Subcutaneous abdominal adipose tissue (tissue), 5 donors: Measurements from ENCODE around the gene SMG9.
"Not testable (repeated sequence)": the region's sequence is repeated elsewhere in the genome, so short reads cannot be mapped to it uniquely, and the experiment has no call there.

Experiments used
- H3K27ac ChIP-seq: one replicate; pipeline ENCODE4 v1.7.0; 2013; ENCODE audit warnings: low read depth, mild to moderate bottlenecking, inconsistent platforms, low read length, moderate library complexity
- H3K27me3 ChIP-seq, 5 donors: one replicate each; pipeline ENCODE4 v1.7.0; 2013; ENCODE audit warnings: low read length in 5 of 5, inconsistent platforms in 1 of 5; ENCODE audit not compliant: control insufficient read depth in 5 of 5, insufficient read depth in 4 of 5
- H3K36me3 ChIP-seq, 5 donors: one replicate each; pipeline ENCODE4 v1.7.0; 2013; ENCODE audit warnings: low read length in 5 of 5; ENCODE audit not compliant: control insufficient read depth in 5 of 5, insufficient read depth in 5 of 5
- H3K4me1 ChIP-seq, 5 donors: one replicate each; pipeline ENCODE4 v1.7.0; 2013; ENCODE audit warnings: low read length in 5 of 5, mild to moderate bottlenecking in 3 of 5, moderate library complexity in 1 of 5; ENCODE audit not compliant: control insufficient read depth in 5 of 5, insufficient read depth in 5 of 5
- H3K4me3 ChIP-seq, 5 donors: one replicate each; pipeline ENCODE4 v1.7.0; 2013; ENCODE audit warnings: low read length in 5 of 5, low read depth in 1 of 5
- H3K9ac ChIP-seq, 5 donors: one replicate each; pipeline ENCODE4 v1.7.0; 2013; ENCODE audit warnings: low read length in 5 of 5, mild to moderate bottlenecking in 4 of 5, moderate library complexity in 3 of 5
- H3K9me3 ChIP-seq, 5 donors: one replicate each; pipeline ENCODE4 v1.7.0; 2013; ENCODE audit warnings: low read length in 5 of 5; ENCODE audit not compliant: control insufficient read depth in 5 of 5
- donor health status: healthy.
- donor health status: healthy.
- donor health status: healthy.
- donor health status: healthy.
- donor health status: healthy.

Gene SMG9

GRCh38 chr19:43769256-43769655 is 14.5 kb upstream of the SMG9 start:
- peaks cover 4 to 30% (median 14%) of the 10 kb centered on the region in 5 donors for H3K4me1 ChIP-seq
- H3K4me3 ChIP-seq, result no peak overlapping the region
- no peak overlapping the region for H3K27ac ChIP-seq
- H3K9ac ChIP-seq, result no peak overlapping the region
- H3K27me3 ChIP-seq, result peaks cover 0 to 6% (median 4%) of the 10 kb centered on the region in 5 donors
- H3K9me3 ChIP-seq, result no peaks in the 10 kb centered on the region
- no peaks in the 10 kb centered on the region for H3K36me3 ChIP-seq

DNA sequence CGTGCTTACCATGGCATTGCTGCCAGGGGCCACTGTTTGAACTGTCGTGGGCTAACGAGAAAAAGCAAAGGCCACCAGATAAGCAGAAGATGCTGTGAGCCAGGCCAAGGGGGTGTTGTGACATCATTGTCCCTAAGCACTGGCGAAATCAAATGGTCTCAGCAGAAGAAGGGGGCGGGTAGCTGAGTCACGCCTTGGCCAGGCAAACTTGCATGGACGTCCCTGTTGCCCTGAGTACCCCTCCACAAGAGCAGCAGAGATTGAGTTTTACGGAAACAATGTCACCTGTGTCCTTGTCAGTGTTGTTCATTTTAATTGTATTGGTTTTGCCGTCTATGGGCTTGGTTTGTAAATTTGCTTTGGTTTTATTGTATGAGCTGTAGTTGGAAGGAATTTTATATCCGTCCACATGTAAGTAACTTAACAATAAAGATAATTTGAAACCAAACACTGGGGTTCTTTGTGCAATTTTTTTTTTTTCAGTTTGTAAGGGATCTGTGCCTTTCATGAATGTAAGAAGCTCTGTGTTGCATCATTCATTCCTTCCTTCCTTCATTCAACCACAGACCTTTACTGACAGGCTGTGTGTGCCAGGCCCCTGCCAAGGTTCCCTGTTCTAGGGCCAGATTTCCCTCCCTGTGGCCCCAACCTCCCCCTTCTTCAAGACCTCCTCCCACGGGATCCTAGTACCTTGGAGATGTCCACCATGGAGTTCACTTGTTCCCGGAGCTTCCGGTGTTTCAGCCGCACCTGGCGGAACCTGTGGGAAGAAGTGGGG is 13.7 kb upstream of the SMG9 start:
- Histone ChIP-seq H3K9me3 (no peaks in the 10 kb centered on the region), H3K27me3 (peaks cover 0 to 6% (median 0%) of the 10 kb centered on the region in 5 donors), H3K9ac (no peak overlapping the region), H3K4me3 (no peak overlapping the region), H3K4me1 (peaks cover 4 to 31% (median 10%) of the 10 kb centered on the region in 5 donors), H3K36me3 (no peaks in the 10 kb centered on the region), H3K27ac (no peak overlapping the region)

DNA sequence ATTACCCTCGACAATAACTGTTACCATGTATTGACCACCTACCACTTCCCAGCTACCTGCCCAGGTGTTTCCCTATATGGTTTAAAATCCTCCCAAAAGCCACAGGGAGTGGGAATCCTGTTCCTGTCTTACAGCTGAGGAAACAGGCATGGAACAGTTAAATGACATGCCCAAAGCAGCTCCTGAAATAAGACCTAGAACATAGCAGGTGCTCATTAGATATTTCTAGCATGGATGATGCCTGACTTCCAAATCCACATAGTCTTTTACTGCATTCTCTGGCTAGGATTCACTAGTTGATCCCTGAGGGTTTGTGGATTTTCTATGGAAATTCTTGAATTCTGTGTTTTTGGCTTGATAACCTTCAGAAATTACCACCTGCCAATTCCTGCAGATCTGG is 13.1 kb upstream of the SMG9 start:
- Histone ChIP-seq H3K36me3 (no peaks in the 10 kb centered on the region), H3K27me3 (peaks cover 0 to 4% (median 0%) of the 10 kb centered on the region in 5 donors), H3K4me1 (peaks cover 4 to 32% (median 10%) of the 10 kb centered on the region in 5 donors), H3K9me3 (no peaks in the 10 kb centered on the region), H3K4me3 (no peak overlapping the region), H3K9ac (no peak overlapping the region), H3K27ac (no peak overlapping the region)

GRCh38 chr19:43767316-43767715 is 12.6 kb upstream of the SMG9 start:
- Histone ChIP-seq H3K4me1 (peaks cover 4 to 32% (median 10%) of the 10 kb centered on the region in 5 donors), H3K27ac (no peak overlapping the region), H3K9me3 (no peaks in the 10 kb centered on the region), H3K27me3 (peaks cover 0 to 4% (median 0%) of the 10 kb centered on the region in 5 donors), H3K4me3 (no peak overlapping the region), H3K36me3 (no peaks in the 10 kb centered on the region), H3K9ac (no peak overlapping the region)

- Histone ChIP-seq H3K9ac (no peak overlapping the region), H3K4me1 (peaks cover 4 to 32% (median 10%) of the 10 kb centered on the region in 5 donors), H3K4me3 (no peak overlapping the region), H3K27ac (no peak overlapping the region), H3K9me3 (no peaks in the 10 kb centered on the region), H3K36me3 (no peaks in the 10 kb centered on the region), H3K27me3 (peaks cover 0 to 4% (median 0%) of the 10 kb centered on the region in 5 donors)
Observed at GRCh38 chr19:43766755-43767043, 11.9 kb upstream of the SMG9 start.

DNA sequence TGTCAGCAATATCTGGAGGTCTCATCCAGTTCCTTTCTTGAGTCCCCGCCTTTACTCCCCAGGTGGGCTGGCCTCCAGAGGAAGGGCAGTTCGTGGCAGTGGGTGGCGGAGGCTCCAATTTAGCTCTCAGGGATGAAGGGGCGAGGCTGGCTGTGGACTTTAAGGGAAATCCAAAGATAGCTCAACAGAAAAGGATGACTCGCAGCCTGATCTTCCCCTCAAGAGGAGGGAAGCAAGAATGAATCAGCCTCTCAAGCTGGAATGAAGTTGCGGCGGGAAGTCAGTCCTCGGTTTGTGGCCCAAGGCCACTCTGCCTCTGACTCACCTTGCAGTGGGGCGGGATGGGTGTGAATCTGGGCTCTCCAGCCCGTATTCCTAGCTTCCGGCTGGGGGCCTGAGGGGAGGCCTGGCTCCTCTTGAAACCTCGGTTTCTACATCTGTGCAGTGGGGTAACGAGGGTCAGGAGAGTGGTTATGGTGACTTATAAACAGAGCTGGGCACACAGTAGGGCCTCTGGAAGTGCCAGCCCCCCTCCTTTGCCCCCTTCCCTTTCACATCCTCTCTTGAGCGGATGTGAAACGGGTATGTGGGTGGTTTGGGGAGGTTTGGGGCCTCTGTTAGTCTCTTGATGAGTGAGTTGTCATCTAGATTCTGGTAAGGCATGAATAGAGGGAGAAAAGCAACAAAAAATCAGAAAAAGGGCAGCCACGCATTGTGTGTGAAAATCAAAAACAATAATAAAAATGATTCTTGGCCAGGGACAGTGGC is 10.5 kb upstream of the SMG9 start:
- H3K4me1 ChIP-seq, result peaks cover 4 to 32% (median 10%) of the 10 kb centered on the region in 5 donors
- H3K36me3 ChIP-seq, result no peaks in the 10 kb centered on the region
- no peak overlapping the region for H3K4me3 ChIP-seq
- H3K9ac ChIP-seq, result peak overlapping the region in 1 of 5 donors; percentile 21
- H3K27ac ChIP-seq, result peak overlapping the region; percentile 65
- no peaks in the 10 kb centered on the region for H3K9me3 ChIP-seq
- peaks cover 0 to 4% (median 0%) of the 10 kb centered on the region in 5 donors for H3K27me3 ChIP-seq

DNA sequence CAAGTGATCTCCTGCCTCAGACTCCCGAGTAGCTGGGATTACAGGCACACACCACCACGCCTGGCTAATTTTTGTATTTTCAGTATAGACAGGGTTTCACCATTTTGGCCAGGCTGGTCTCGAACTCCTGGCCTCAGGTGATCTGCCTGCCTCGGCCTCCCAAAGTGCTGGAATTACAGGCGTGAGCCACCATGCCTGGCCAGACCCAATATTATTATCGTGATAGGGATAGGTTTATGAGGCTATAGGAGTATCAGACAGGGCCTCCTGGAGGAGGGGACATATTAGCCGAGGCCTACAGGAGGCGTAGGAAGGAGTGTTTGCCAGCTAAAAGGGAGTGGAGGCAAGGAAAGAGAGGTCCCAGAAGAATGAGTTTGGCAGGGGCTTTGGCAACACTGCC is 9.9 kb upstream of the SMG9 start:
- not testable (repeated sequence) for H3K9ac ChIP-seq
- Histone ChIP-seq H3K27ac (peak overlapping the region; percentile 5), H3K4me1 (peaks cover 4 to 32% (median 10%) of the 10 kb centered on the region in 5 donors)

DNA sequence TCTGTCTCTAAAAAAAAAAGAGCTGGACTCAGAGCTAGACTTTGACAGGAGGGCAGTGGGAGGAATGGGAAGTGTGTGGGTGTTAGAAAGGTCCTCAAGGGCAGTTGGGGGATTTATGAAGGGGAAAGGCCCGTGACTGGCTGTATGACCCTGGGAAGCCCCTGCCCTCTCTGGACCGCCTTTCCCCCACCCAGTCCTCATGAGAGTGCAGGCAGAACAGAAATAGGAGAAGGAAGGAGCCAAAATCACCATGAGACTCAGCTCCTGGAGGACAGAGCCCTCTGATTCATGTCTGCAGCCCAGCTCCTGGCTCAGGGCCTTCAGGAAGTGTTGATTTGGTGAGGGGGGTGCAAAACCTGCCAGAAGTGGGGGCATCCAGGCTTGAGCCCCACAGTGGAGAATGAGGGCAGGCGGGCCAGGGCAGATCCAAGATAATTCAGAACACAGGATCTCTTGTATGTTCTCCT is 8.7 kb upstream of the SMG9 start:
- H3K36me3 ChIP-seq, result no peaks in the 10 kb centered on the region
- no peak overlapping the region for H3K4me3 ChIP-seq
- peaks cover 4 to 29% (median 10%) of the 10 kb centered on the region in 5 donors for H3K4me1 ChIP-seq
- no peak overlapping the region for H3K9ac ChIP-seq
- peak overlapping the region; percentile 19 for H3K27ac ChIP-seq
- H3K9me3 ChIP-seq, result no peaks in the 10 kb centered on the region
- peaks cover 0 to 4% (median 0%) of the 10 kb centered on the region in 5 donors for H3K27me3 ChIP-seq

More for the DNA sequence above, 9.9 kb upstream of the SMG9 start:
- H3K36me3 ChIP-seq, H3K27me3 ChIP-seq, H3K9me3 ChIP-seq, H3K4me3 ChIP-seq: not testable (repeated sequence)

- Histone ChIP-seq H3K9me3 (no peaks in the 10 kb centered on the region), H3K27me3 (peaks cover 0 to 4% (median 0%) of the 10 kb centered on the region in 5 donors), H3K4me1 (peaks cover 4 to 29% (median 10%) of the 10 kb centered on the region in 5 donors), H3K4me3 (no peak overlapping the region), H3K9ac (no peak overlapping the region), H3K36me3 (no peaks in the 10 kb centered on the region), H3K27ac (no peak overlapping the region)
Observed at GRCh38 chr19:43762814-43763213, 8.1 kb upstream of the SMG9 start.

- H3K9ac ChIP-seq, result no peak overlapping the region
- no peaks in the 10 kb centered on the region for H3K36me3 ChIP-seq
- peaks cover 0 to 4% (median 0%) of the 10 kb centered on the region in 5 donors for H3K27me3 ChIP-seq
- H3K27ac ChIP-seq, result no peak overlapping the region
- H3K9me3 ChIP-seq, result no peaks in the 10 kb centered on the region
- peaks cover 4 to 28% (median 14%) of the 10 kb centered on the region in 5 donors for H3K4me1 ChIP-seq
- H3K4me3 ChIP-seq, result no peak overlapping the region
Observed at GRCh38 chr19:43760941-43761340, 6.2 kb upstream of the SMG9 start.
